HFF-Myc (cell line): ENCODE data around the gene CRIP3.

ENCODE experiments used
- DNase-seq: peaks from one replicate; pipeline ENCODE4 v3.0.0-alpha.2; 2011; ENCODE audit warnings: low read depth; ENCODE audit errors: extremely low read depth
- H3K4me3 ChIP-seq: replicated peaks from 2 replicates; pipeline ENCODE4 v1.5.1; 2011; ENCODE audit warnings: low read depth, mild to moderate bottlenecking, control low read depth, low read length
- CTCF ChIP-seq: IDR thresholded peaks from 2 replicates; pipeline ENCODE4 v1.5.1; 2012; ENCODE audit warnings: mild to moderate bottlenecking, low read depth, low read length, control low read depth; ENCODE audit errors: missing control alignments

The CRIP3 gene

GRCh38 chr6:43295456-43295855 lies 13.2 kb downstream of the CRIP3 start:
- no peak overlapping the region for H3K4me3 ChIP-seq
- no peak for DNase-seq
- no peak for TF ChIP-seq CTCF

GRCh38 chr6:43294536-43294935 lies 14.1 kb downstream of the CRIP3 start:
- TF ChIP-seq CTCF, result no peak
- no peak overlapping the region for H3K4me3 ChIP-seq
- DNase-seq, result no peak

GRCh38 chr6:43293698-43294097 lies 14.9 kb downstream of the CRIP3 start:
- no peak overlapping the region for H3K4me3 ChIP-seq
- DNase-seq, result no peak
- no peak for TF ChIP-seq CTCF

GRCh38 chr6:43292763-43293318 lies 15.8 kb downstream of the CRIP3 start:
- no peak for TF ChIP-seq CTCF
- DNase-seq, result no peak

GRCh38 chr6:43292341-43292740 lies 16.3 kb downstream of the CRIP3 start:
- TF ChIP-seq CTCF, result no peak
- no peak overlapping the region for H3K4me3 ChIP-seq
- DNase-seq, result no peak

More at GRCh38 chr6:43292763-43293318, 15.8 kb downstream of the CRIP3 start:
- no peak overlapping the region for H3K4me3 ChIP-seq

GRCh38 chr6:43291708-43292107 lies 16.9 kb downstream of the CRIP3 start:
- no peak overlapping the region for H3K4me3 ChIP-seq
- no peak for TF ChIP-seq CTCF
- DNase-seq, result no peak

- TF ChIP-seq CTCF, result no peak
- H3K4me3 ChIP-seq, result no peak overlapping the region
- no peak for DNase-seq
Measured at GRCh38 chr6:43290905-43291355, 17.7 kb downstream of the CRIP3 start.
